ENCODE results near the gene DTL.

Gene DTL

GRCh38 chr1:212040629-212041412 is 5.3 kb downstream of the DTL start:
- no peaks in the 10 kb centered on the region for H3K9me3 ChIP-seq (ENCODE audit: insufficient read depth, low read depth, low read length)
- peaks cover 69% of the 10 kb centered on the region for H3K36me3 ChIP-seq (ENCODE audit: insufficient read depth, low read depth, low read length)
- peaks cover 8% of the 10 kb centered on the region; the same call in 1 of the 2 replicates for H3K4me1 ChIP-seq (ENCODE audit: insufficient read depth, low read length)
- no peaks in the 10 kb centered on the region for H3K27me3 ChIP-seq (ENCODE audit: insufficient read depth, low read length)
- H3K4me3 ChIP-seq (ENCODE audit: low read length): no peak overlapping the region
- H3K27ac ChIP-seq (ENCODE audit: low read length): no peak overlapping the region
- H3K9ac ChIP-seq (ENCODE audit: low read depth, low read length): no peak overlapping the region

- peaks cover under 1% of the 10 kb centered on the region; the same call in 1 of the 2 replicates for H3K4me1 ChIP-seq (ENCODE audit: insufficient read depth, low read length)
- no peak overlapping the region for H3K4me3 ChIP-seq (ENCODE audit: low read length)
- peaks cover 83% of the 10 kb centered on the region for H3K36me3 ChIP-seq (ENCODE audit: insufficient read depth, low read depth, low read length)
- H3K27me3 ChIP-seq (ENCODE audit: insufficient read depth, low read length): no peaks in the 10 kb centered on the region
- no peak overlapping the region for H3K27ac ChIP-seq (ENCODE audit: low read length)
- H3K9me3 ChIP-seq (ENCODE audit: insufficient read depth, low read depth, low read length): no peaks in the 10 kb centered on the region
- H3K9ac ChIP-seq (ENCODE audit: low read depth, low read length): no peak overlapping the region
Measured at GRCh38 chr1:212042436-212042835, 6.9 kb downstream of the DTL start.

DNA sequence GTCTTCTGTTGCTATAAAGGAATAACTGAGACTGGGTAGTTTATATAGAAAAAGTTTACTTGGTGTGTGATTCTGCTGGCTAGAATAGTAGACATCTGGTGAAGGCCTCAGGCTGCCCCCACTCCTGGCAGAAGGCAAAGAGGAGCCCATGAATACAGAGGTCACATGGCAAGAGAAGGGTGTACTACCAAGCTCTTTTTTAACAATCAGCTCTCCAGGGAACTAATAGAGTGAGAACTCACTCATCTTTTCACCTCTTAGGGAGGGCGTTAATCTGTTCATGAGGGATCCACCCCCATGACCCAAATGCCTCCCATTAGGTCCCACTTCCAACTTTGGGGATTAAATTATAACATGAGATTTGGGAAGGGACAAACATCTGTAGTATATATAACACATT is 9.3 kb downstream of the DTL start:
- Histone ChIP-seq H3K27ac (ENCODE audit: low read length) (no peak overlapping the region), H3K36me3 (ENCODE audit: insufficient read depth, low read depth, low read length) (peaks cover 90% of the 10 kb centered on the region), H3K4me3 (ENCODE audit: low read length) (no peak overlapping the region), H3K9me3 (ENCODE audit: insufficient read depth, low read depth, low read length) (no peaks in the 10 kb centered on the region), H3K9ac (ENCODE audit: low read depth, low read length) (no peak overlapping the region), H3K4me1 (ENCODE audit: insufficient read depth, low read length) (no peaks in the 10 kb centered on the region), H3K27me3 (ENCODE audit: insufficient read depth, low read length) (no peaks in the 10 kb centered on the region)

- Histone ChIP-seq H3K36me3 (ENCODE audit: insufficient read depth, low read depth, low read length) (peaks cover 91% of the 10 kb centered on the region), H3K27me3 (ENCODE audit: insufficient read depth, low read length) (no peaks in the 10 kb centered on the region)
Measured at GRCh38 chr1:212045981-212046380, 10.4 kb downstream of the DTL start.

DNA sequence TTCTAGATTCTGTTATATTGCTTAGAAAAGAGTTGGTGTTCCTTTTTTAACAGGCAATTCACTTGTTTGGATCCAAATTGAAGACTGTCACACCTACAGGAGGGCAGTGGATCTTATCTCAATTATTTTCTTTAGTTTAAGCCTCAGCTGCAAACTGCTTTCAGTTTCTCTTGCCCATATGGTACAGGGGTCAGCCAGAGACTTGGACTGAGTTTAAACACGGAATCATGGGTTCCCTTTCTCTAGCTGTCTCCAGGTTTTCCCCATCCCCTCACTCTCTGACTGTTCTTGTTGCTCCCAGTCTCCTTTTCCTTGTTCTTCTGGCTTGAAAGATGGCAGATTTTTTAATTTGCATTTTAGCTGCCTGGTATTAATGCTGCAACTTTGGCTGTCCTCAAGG is 18.4 kb downstream of the DTL start:
- Histone ChIP-seq H3K27me3 (ENCODE audit: insufficient read depth, low read length) (no peaks in the 10 kb centered on the region), H3K4me3 (ENCODE audit: low read length) (no peak overlapping the region), H3K36me3 (ENCODE audit: insufficient read depth, low read depth, low read length) (peaks cover 93% of the 10 kb centered on the region), H3K27ac (ENCODE audit: low read length) (no peak overlapping the region), H3K9ac (ENCODE audit: low read depth, low read length) (no peak overlapping the region), H3K4me1 (ENCODE audit: insufficient read depth, low read length) (no peaks in the 10 kb centered on the region), H3K9me3 (ENCODE audit: insufficient read depth, low read depth, low read length) (peaks cover 11% of the 10 kb centered on the region)

More at GRCh38 chr1:212045981-212046380, 10.4 kb downstream of the DTL start:
- Histone ChIP-seq H3K9me3 (ENCODE audit: insufficient read depth, low read depth, low read length) (no peaks in the 10 kb centered on the region), H3K9ac (ENCODE audit: low read depth, low read length) (no peak overlapping the region), H3K27ac (ENCODE audit: low read length) (no peak overlapping the region), H3K4me3 (ENCODE audit: low read length) (no peak overlapping the region), H3K4me1 (ENCODE audit: insufficient read depth, low read length) (no peaks in the 10 kb centered on the region)

DNA sequence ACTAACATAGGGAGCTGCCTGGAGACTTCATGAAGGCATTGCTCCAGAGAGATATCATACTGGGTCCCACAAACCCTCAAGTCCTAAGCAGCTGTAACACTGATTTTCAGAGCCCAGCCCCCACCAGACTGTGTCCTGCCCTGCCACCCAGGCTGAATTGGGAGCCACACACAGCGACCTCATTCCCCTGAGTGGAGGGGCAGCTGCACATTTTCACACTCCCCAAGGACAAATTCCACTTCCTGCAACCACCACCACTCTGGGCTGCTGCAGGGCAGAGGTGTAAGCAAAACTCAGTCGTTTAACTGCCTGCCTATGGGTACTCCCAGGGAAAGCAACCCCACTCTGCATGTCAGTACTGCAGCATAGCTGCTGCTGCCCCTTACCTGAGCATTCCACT is 19.8 kb downstream of the DTL start:
- peaks cover 11% of the 10 kb centered on the region for H3K9me3 ChIP-seq (ENCODE audit: insufficient read depth, low read depth, low read length)
- no peak overlapping the region for H3K27ac ChIP-seq (ENCODE audit: low read length)
- peaks cover 84% of the 10 kb centered on the region for H3K36me3 ChIP-seq (ENCODE audit: insufficient read depth, low read depth, low read length)
- H3K9ac ChIP-seq (ENCODE audit: low read depth, low read length): no peak overlapping the region
- no peaks in the 10 kb centered on the region for H3K27me3 ChIP-seq (ENCODE audit: insufficient read depth, low read length)
- no peaks in the 10 kb centered on the region for H3K4me1 ChIP-seq (ENCODE audit: insufficient read depth, low read length)
- H3K4me3 ChIP-seq (ENCODE audit: low read length): no peak overlapping the region

DNA sequence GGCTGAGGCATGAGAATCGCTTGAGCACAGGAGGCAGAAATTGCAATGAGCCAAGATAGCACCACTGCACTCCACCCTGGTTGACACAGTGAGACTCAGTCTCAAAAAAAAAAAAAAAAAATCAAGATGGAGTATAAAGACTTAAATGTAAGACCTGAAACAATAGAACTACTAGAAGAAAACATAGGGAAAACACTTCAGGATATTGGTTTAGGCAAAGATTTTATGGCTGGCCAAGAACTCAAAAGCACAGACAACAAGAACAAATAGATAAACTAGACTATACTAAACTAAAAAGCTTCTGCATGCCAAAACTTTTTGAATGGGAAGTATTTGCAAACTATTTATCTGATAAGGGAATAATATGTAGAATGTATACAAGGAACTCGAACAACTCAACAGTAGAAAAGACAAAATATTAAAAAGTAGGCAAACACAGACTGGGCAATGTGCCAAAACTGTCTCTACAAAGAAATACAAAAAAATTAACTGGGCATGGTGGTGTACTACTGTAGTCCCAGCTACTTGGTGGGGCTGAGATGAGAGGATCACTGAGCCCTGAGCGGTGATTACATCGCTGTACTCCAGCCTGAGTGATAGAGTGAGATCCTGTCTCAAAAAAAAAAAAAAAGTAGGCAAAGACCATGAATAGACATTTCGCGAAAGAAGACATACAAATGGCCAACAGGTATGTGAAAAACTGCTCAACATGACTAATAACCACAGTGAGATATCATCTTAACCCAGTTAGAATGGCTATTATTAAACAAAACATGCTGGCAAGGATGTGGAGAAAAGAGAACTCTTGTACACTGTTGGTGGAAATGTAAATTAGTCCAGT is 25.3 kb downstream of the DTL start:
- Histone ChIP-seq H3K36me3 (ENCODE audit: insufficient read depth, low read depth, low read length) (peaks cover 66% of the 10 kb centered on the region), H3K4me3 (ENCODE audit: low read length) (no peak overlapping the region), H3K4me1 (ENCODE audit: insufficient read depth, low read length) (no peaks in the 10 kb centered on the region), H3K27me3 (ENCODE audit: insufficient read depth, low read length) (no peaks in the 10 kb centered on the region), H3K9ac (ENCODE audit: low read depth, low read length) (no peak overlapping the region), H3K9me3 (ENCODE audit: insufficient read depth, low read depth, low read length) (peaks cover 6% of the 10 kb centered on the region), H3K27ac (ENCODE audit: low read length) (no peak overlapping the region)

GRCh38 chr1:212062832-212063438 is 27.4 kb downstream of the DTL start:
- no peaks in the 10 kb centered on the region for H3K9me3 ChIP-seq (ENCODE audit: insufficient read depth, low read depth, low read length)
- H3K4me1 ChIP-seq (ENCODE audit: insufficient read depth, low read length): no peaks in the 10 kb centered on the region
- H3K36me3 ChIP-seq (ENCODE audit: insufficient read depth, low read depth, low read length): peaks cover 66% of the 10 kb centered on the region
- no peaks in the 10 kb centered on the region for H3K27me3 ChIP-seq (ENCODE audit: insufficient read depth, low read length)
- H3K9ac ChIP-seq (ENCODE audit: low read depth, low read length): no peak overlapping the region
- no peak overlapping the region for H3K27ac ChIP-seq (ENCODE audit: low read length)
- H3K4me3 ChIP-seq (ENCODE audit: low read length): no peak overlapping the region

GRCh38 chr1:212067787-212068186 is 32.2 kb downstream of the DTL start:
- Histone ChIP-seq H3K4me3 (ENCODE audit: low read length) (no peak overlapping the region), H3K9ac (ENCODE audit: low read depth, low read length) (no peak overlapping the region), H3K27me3 (ENCODE audit: insufficient read depth, low read length) (no peaks in the 10 kb centered on the region), H3K4me1 (ENCODE audit: insufficient read depth, low read length) (no peaks in the 10 kb centered on the region), H3K9me3 (ENCODE audit: insufficient read depth, low read depth, low read length) (no peaks in the 10 kb centered on the region), H3K27ac (ENCODE audit: low read length) (no peak overlapping the region), H3K36me3 (ENCODE audit: insufficient read depth, low read depth, low read length) (peaks cover 92% of the 10 kb centered on the region)

- H3K27me3 ChIP-seq (ENCODE audit: insufficient read depth, low read length): no peaks in the 10 kb centered on the region
- H3K9ac ChIP-seq (ENCODE audit: low read depth, low read length): no peak overlapping the region
- H3K4me3 ChIP-seq (ENCODE audit: low read length): no peak overlapping the region
- H3K36me3 ChIP-seq (ENCODE audit: insufficient read depth, low read depth, low read length): peaks cover 94% of the 10 kb centered on the region
- no peaks in the 10 kb centered on the region for H3K9me3 ChIP-seq (ENCODE audit: insufficient read depth, low read depth, low read length)
- no peaks in the 10 kb centered on the region for H3K4me1 ChIP-seq (ENCODE audit: insufficient read depth, low read length)
- H3K27ac ChIP-seq (ENCODE audit: low read length): no peak overlapping the region
Measured at GRCh38 chr1:212070720-212071302, 35.3 kb downstream of the DTL start.

- Histone ChIP-seq H3K9me3 (ENCODE audit: insufficient read depth, low read depth, low read length) (no peaks in the 10 kb centered on the region), H3K27ac (ENCODE audit: low read length) (no peak overlapping the region), H3K9ac (ENCODE audit: low read depth, low read length) (no peak overlapping the region), H3K4me1 (ENCODE audit: insufficient read depth, low read length) (no peaks in the 10 kb centered on the region), H3K27me3 (ENCODE audit: insufficient read depth, low read length) (no peaks in the 10 kb centered on the region), H3K36me3 (ENCODE audit: insufficient read depth, low read depth, low read length) (peaks cover 94% of the 10 kb centered on the region), H3K4me3 (ENCODE audit: low read length) (no peak overlapping the region)
Measured at GRCh38 chr1:212072047-212072446, 36.5 kb downstream of the DTL start.
